OCI-LY3 (cell line): ENCODE data around the gene COL4A5.

Experiments
- EZH2phosphoT487 ChIP-seq: fragments of 200-600 bp; shearing (Covaris generic); IDR thresholded peaks from 2 replicates; pipeline ENCODE4 v1.6.1; 2018; ENCODE audit warnings: antibody characterized with exemption, mixed run types, low read depth
- TF ChIP-seq, protein P1 (sequence below): fragments of 200-600, 300-600 bp; sonication (generic); IDR thresholded peaks from 2 replicates; pipeline ENCODE4 v1.5.1; 2014; ENCODE audit warnings: antibody characterized with exemption, low read length, low read depth

DNA sequence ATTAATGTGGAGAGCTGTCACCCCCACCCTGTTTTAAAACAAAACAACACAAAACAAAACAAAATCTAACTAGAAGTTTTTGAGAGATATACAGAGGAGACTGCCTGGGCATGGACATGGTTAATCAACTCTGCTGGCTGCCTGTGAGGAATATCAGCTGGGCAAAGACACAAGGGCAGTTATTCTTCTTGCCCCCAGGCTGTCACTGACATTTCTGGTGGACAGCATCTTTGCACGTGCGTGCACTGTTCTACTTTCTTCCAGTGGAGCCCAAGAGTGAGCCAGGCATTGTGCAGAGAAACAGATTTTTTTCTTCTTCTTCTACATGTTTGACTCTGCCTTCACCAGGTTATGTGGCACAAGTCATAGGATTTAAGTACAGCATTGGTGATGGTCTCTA lies 282.9 kb downstream of the COL4A5 start:
- TF ChIP-seq, protein P1, sequence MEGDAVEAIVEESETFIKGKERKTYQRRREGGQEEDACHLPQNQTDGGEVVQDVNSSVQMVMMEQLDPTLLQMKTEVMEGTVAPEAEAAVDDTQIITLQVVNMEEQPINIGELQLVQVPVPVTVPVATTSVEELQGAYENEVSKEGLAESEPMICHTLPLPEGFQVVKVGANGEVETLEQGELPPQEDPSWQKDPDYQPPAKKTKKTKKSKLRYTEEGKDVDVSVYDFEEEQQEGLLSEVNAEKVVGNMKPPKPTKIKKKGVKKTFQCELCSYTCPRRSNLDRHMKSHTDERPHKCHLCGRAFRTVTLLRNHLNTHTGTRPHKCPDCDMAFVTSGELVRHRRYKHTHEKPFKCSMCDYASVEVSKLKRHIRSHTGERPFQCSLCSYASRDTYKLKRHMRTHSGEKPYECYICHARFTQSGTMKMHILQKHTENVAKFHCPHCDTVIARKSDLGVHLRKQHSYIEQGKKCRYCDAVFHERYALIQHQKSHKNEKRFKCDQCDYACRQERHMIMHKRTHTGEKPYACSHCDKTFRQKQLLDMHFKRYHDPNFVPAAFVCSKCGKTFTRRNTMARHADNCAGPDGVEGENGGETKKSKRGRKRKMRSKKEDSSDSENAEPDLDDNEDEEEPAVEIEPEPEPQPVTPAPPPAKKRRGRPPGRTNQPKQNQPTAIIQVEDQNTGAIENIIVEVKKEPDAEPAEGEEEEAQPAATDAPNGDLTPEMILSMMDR: no peak
- TF ChIP-seq EZH2phosphoT487: no peak
